Neuronal stem cell (in vitro differentiated cells): ENCODE results near the gene APBA1.
"Not testable (repeated sequence)": the region's sequence is repeated elsewhere in the genome, so short reads cannot be mapped to it uniquely, and the experiment has no call there.

Experiments used
- DNase-seq: peaks from one replicate; pipeline ENCODE4 v3.0.0-alpha.2; 2013; ENCODE audit warnings: low spot score
- H2AFZ ChIP-seq: one replicate; pipeline ENCODE4 v1.6.1; 2013; ENCODE audit warnings: mild to moderate bottlenecking, low read length, inconsistent platforms
- H2AK5ac ChIP-seq: 2 replicates; pipeline ENCODE4 v1.6.1; 2013; ENCODE audit warnings: low read depth, mild to moderate bottlenecking, inconsistent platforms, low read length, moderate library complexity, mixed read lengths
- H2BK120ac ChIP-seq: 2 replicates; pipeline ENCODE4 v1.6.1; 2013; ENCODE audit warnings: low read depth, mild to moderate bottlenecking, inconsistent platforms, low read length, moderate library complexity, mixed read lengths
- H2BK12ac ChIP-seq: one replicate; pipeline ENCODE4 v1.6.1; 2013; ENCODE audit warnings: low read length, inconsistent platforms
- H2BK15ac ChIP-seq: 2 replicates; pipeline ENCODE4 v1.6.1; 2013; ENCODE audit warnings: mild to moderate bottlenecking, low read length, inconsistent platforms, mixed read lengths
- H2BK5ac ChIP-seq: one replicate; pipeline ENCODE4 v1.6.1; 2013; ENCODE audit warnings: inconsistent platforms, mild to moderate bottlenecking, low read length, moderate library complexity
- H3K14ac ChIP-seq: one replicate; pipeline ENCODE4 v1.6.1; 2013; ENCODE audit warnings: low read length, inconsistent platforms
- H3K18ac ChIP-seq: 2 replicates; pipeline ENCODE4 v1.6.1; 2013; ENCODE audit warnings: low read length, inconsistent platforms
- H3K23ac ChIP-seq: 2 replicates; pipeline ENCODE4 v1.6.1; 2013; ENCODE audit warnings: low read depth, mild to moderate bottlenecking, mixed read lengths, low read length, inconsistent platforms; ENCODE audit not compliant: poor library complexity
- H3K27ac ChIP-seq: replicated peaks from 3 replicates; pipeline ENCODE4 v1.5.1; 2013; ENCODE audit warnings: low read length, inconsistent platforms
- H3K27me3 ChIP-seq, 3 experiments: 2 replicates each; pipeline ENCODE4 v1.6.1; 2013; ENCODE audit warnings: low read length in 3 of 3, mild to moderate bottlenecking in 2 of 3, inconsistent platforms in 1 of 3, low read depth in 1 of 3, mixed read lengths in 1 of 3, moderate library complexity in 1 of 3; ENCODE audit not compliant: control insufficient read depth in 3 of 3, insufficient read depth in 3 of 3
- H3K36me3 ChIP-seq, 2 donors: replicated peaks in 1 of 2; 2 replicates each; pipeline ENCODE4 v1.6.1; 2013; ENCODE audit warnings: low read length in 2 of 2; ENCODE audit not compliant: control insufficient read depth in 2 of 2, insufficient read depth in 2 of 2
- H3K4ac ChIP-seq: 2 replicates; pipeline ENCODE4 v1.6.1; 2013; ENCODE audit warnings: inconsistent platforms, mild to moderate bottlenecking, low read length, moderate library complexity
- H3K4me1 ChIP-seq, 2 donors: 1 replicate in 1 of 2; 2 replicates in 1 of 2; pipeline ENCODE4 v1.6.1; 2013; ENCODE audit warnings: low read length in 2 of 2, low read depth in 1 of 2; ENCODE audit not compliant: control insufficient read depth in 2 of 2, insufficient read depth in 1 of 2
- H3K4me2 ChIP-seq: one replicate; pipeline ENCODE4 v1.6.1; 2013; ENCODE audit warnings: mild to moderate bottlenecking, low read length, inconsistent platforms; ENCODE audit not compliant: insufficient read depth, poor library complexity, severe bottlenecking
- H3K4me3 ChIP-seq, 2 donors: 2 replicates each; pipeline ENCODE4 v1.5.1; 2013; ENCODE audit warnings: low read length in 2 of 2, mild to moderate bottlenecking in 2 of 2, inconsistent platforms in 1 of 2, moderate library complexity in 1 of 2
- H3K79me1 ChIP-seq: one replicate; pipeline ENCODE4 v1.6.1; 2013; ENCODE audit warnings: low read depth, mild to moderate bottlenecking, inconsistent platforms, low read length, moderate library complexity
- H3K9ac ChIP-seq: one replicate; pipeline ENCODE4 v1.6.1; 2013; ENCODE audit warnings: mild to moderate bottlenecking, low read depth, low read length, inconsistent platforms; ENCODE audit not compliant: poor library complexity
- H3K9me3 ChIP-seq, 2 donors: replicated peaks in 1 of 2; 2 replicates each; pipeline versions ENCODE3 to v1.6.1; 2013; ENCODE audit warnings: low read length in 2 of 2, mild to moderate bottlenecking in 2 of 2, inconsistent platforms in 1 of 2, low read depth in 1 of 2, mixed read lengths in 1 of 2, moderate library complexity in 1 of 2; ENCODE audit not compliant: control insufficient read depth in 2 of 2, insufficient read depth in 1 of 2
- H4K8ac ChIP-seq: one replicate; pipeline ENCODE4 v1.6.1; 2013; ENCODE audit warnings: low read depth, mild to moderate bottlenecking, inconsistent platforms, low read length, moderate library complexity
- H4K91ac ChIP-seq: one replicate; pipeline ENCODE4 v1.6.1; 2013; ENCODE audit warnings: low read length, low read depth, mild to moderate bottlenecking, inconsistent platforms; ENCODE audit not compliant: poor library complexity
- WGBS, 2 donors: extraction: QIAGEN DNeasy Blood & Tissue Kit; methylation state at CpG; one replicate each; pipeline ENCODE4 v1.1.7; 2013; ENCODE audit warnings: missing lambda C conversion rate in 2 of 2, mixed read lengths in 1 of 2; ENCODE audit not compliant: insufficient read length in 2 of 2, insufficient replicate concordance in 1 of 2; ENCODE audit errors: extremely low coverage in 2 of 2; 5-methylcytosine and 5-hydroxymethylcytosine counted together

Gene APBA1

DNA sequence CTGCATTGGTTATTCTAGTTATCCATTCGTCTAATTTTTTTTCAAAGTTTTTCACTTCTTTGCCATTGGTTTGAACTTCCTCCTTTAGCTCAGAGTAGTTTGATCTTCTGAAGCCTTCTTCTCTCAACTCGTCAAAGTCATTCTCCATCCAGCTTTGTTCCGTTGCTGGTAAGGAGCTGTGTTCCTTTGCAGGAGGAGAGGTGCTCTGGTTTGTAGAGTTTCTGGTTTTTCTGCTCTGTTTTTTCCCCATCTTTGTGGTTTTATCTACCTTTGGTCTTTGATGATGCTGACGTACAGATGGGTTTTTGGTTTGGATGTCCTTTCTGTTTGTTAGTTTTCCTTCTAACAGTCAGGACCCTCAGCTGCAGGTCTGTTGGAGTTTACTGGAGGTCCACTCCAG is 232.5 kb downstream of the APBA1 start:
- not testable (repeated sequence) for H3K27me3 ChIP-seq, H3K14ac ChIP-seq, H3K4me2 ChIP-seq, H3K9me3 ChIP-seq, H3K36me3 ChIP-seq, H3K4ac ChIP-seq, H3K4me3 ChIP-seq, H3K79me1 ChIP-seq, H3K23ac ChIP-seq, H2BK15ac ChIP-seq, H3K18ac ChIP-seq, DNase-seq, H3K9ac ChIP-seq, H2AK5ac ChIP-seq, H4K8ac ChIP-seq, H2BK120ac ChIP-seq, H2BK12ac ChIP-seq, H2AFZ ChIP-seq, H3K27ac ChIP-seq, H2BK5ac ChIP-seq, H4K91ac ChIP-seq
- H3K4me1 ChIP-seq: peaks cover 0 to 11% of the 10 kb centered on the region in 2 donors
- WGBS, 2 donors: no CpG with 5 or more reads among the region's 4 CpGs

DNA sequence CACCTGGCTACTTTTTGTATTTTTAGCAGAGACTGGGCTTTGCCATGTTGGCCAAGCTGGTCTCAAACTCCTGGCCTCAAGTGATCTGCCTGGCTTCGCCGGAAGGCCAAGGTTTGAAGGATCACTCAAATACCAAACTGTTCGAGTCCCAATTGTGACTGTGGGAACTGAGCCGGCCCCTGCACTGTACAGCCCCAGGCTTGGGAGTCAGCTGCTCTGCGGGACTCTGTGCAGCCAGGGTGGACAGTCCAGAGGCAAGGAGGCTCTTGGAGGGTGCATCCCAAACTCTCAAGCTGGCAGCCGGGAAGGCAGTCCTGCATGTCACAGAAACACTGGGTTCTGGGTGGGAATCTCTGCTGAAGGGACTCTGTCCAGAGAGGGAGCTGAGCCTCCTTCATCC is 238.2 kb downstream of the APBA1 start:
- Histone ChIP-seq H2BK120ac (no peak overlapping the region), H3K36me3 (no peaks in the 10 kb centered on the region)
- no CpG with 5 or more reads among the region's 6 CpGs for WGBS, 2 donors

DNA sequence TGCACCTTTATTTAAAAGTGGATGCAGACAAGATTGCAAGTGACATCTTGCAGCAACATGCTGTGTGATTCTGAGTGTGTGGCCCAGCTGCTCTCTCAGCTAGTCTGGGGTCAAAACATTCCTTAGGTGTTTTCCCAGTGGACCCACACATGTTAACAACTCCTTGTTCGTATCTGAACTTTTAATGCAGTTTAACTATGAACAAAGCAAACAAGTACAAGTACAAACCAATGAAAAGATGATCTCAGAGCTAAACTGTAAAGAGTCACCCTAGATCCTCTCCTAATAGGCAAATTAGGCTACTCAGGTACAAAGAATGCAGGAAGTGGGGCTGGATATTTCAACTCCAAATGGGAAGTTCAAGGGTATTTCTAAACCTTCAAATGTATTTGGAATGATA is 238.8 kb downstream of the APBA1 start:
- H3K9ac ChIP-seq: no peak overlapping the region
- H4K91ac ChIP-seq: no peak overlapping the region
- no peak overlapping the region for H3K27ac ChIP-seq
- no peaks in the 10 kb centered on the region for H3K79me1 ChIP-seq
- H3K18ac ChIP-seq: no peak overlapping the region
- no peak overlapping the region for H2BK12ac ChIP-seq
- H3K9me3 ChIP-seq: peaks cover 0 to 4% of the 10 kb centered on the region in 2 donors
- no peak overlapping the region for H3K4me3 ChIP-seq
- peaks cover 0 to 2% (median 0%) of the 10 kb centered on the region in 3 experiments for H3K27me3 ChIP-seq
- H2AFZ ChIP-seq: no peak overlapping the region
- DNase-seq: no peak
- H2BK5ac ChIP-seq: no peak overlapping the region
- no peak overlapping the region for H3K14ac ChIP-seq
- WGBS, 2 donors: no CpG with 5 or more reads among the region's 1 CpG
- H4K8ac ChIP-seq: no peak overlapping the region
- H3K23ac ChIP-seq: no peak overlapping the region
- no peak overlapping the region for H2BK15ac ChIP-seq
- no peak overlapping the region for H2AK5ac ChIP-seq
- no peak overlapping the region for H3K4ac ChIP-seq
- peaks cover 0 to 6% of the 10 kb centered on the region in 2 donors for H3K4me1 ChIP-seq
- no peak overlapping the region for H3K4me2 ChIP-seq
- no peak overlapping the region for H2BK120ac ChIP-seq
- no peaks in the 10 kb centered on the region for H3K36me3 ChIP-seq

More for the DNA sequence above, 238.2 kb downstream of the APBA1 start:
- H3K4me1 ChIP-seq: peaks cover 0 to 6% of the 10 kb centered on the region in 2 donors
- H2AFZ ChIP-seq: no peak overlapping the region
- no peak overlapping the region for H3K18ac ChIP-seq
- H3K27me3 ChIP-seq: peaks cover 0 to 2% (median 0%) of the 10 kb centered on the region in 3 experiments
- no peaks in the 10 kb centered on the region for H3K79me1 ChIP-seq
- no peak for DNase-seq
- no peak overlapping the region for H3K4ac ChIP-seq
- H4K91ac ChIP-seq: no peak overlapping the region
- no peak overlapping the region for H3K27ac ChIP-seq
- H3K14ac ChIP-seq: no peak overlapping the region
- no peak overlapping the region for H3K4me2 ChIP-seq
- no peak overlapping the region for H2BK5ac ChIP-seq
- H3K9ac ChIP-seq: no peak overlapping the region
- no peak overlapping the region for H2BK15ac ChIP-seq
- no peak overlapping the region for H2BK12ac ChIP-seq
- peaks cover 0 to 4% of the 10 kb centered on the region in 2 donors for H3K9me3 ChIP-seq
- H3K23ac ChIP-seq: no peak overlapping the region
- no peak overlapping the region for H4K8ac ChIP-seq
- H3K4me3 ChIP-seq: no peak overlapping the region
- no peak overlapping the region for H2AK5ac ChIP-seq

GRCh38 chr9:69432623-69433022 is 239.5 kb downstream of the APBA1 start:
- Histone ChIP-seq H3K27me3 (peaks cover 0 to 2% (median 0%) of the 10 kb centered on the region in 3 experiments), H3K4me3 (no peak overlapping the region), H3K27ac (no peak overlapping the region), H3K23ac (no peak overlapping the region), H3K18ac (no peak overlapping the region), H2BK15ac (no peak overlapping the region), H4K8ac (no peak overlapping the region), H2BK12ac (no peak overlapping the region), H4K91ac (no peak overlapping the region), H3K9ac (no peak overlapping the region), H2BK5ac (no peak overlapping the region), H3K36me3 (no peaks in the 10 kb centered on the region), H3K14ac (no peak overlapping the region), H3K4me2 (no peak overlapping the region), H2AFZ (no peak overlapping the region), H2AK5ac (no peak overlapping the region), H3K79me1 (no peaks in the 10 kb centered on the region), H2BK120ac (no peak overlapping the region), H3K4me1 (peaks cover 0 to 6% of the 10 kb centered on the region in 2 donors), H3K9me3 (peaks cover 0 to 4% of the 10 kb centered on the region in 2 donors), H3K4ac (no peak overlapping the region)
- DNase-seq: no peak
- WGBS, 2 donors: no CpG with 5 or more reads among the region's 11 CpGs
